ENCODE results near the gene SNN. TPM values are rescaled to one million over a fixed set of nuclear protein-coding genes. Genes with fewer than 3 reads are reported as not detected.

SNN gene
- total RNA-seq, 1 experiment from 2014 or later = 18.8 TPM

DNA sequence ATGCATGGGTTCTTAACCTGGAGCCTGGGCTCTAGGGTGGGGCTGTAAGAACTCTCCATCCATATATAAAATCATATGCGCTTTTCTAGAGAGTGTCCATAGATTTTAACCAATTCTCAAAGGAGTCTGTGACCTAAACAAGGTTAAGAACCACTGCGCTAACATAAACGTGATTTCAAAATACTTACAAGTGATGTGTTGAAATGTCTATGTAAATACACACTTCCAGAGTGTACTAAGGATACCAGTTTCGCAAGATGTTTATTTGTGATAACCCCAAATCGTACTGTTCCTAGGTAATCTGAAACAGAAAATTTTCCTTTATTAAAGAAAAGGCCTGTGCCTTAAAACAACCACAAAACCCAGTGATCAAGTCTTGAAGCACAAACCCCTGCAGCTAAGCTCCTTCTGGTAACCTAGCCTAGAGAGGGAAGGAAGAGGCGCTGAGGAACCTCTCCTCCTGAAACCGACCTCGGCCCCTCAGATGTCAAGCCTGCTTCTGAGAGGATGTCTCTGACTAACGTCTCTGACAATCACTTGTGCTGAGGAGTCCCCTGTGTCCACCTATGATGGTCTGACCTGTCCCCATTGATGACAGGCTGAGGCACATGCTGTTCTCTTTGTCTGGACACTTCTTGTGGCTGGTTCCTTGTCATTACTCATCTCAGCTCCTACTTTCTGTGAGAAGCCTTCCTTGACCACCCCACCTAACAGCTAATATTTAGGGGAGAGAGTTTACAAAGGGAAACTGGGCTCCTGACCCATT lies 32.2 kb downstream of the SNN start:
- Histone ChIP-seq H3K4me3 (no peak overlapping the region), H3K36me3 (peaks cover 73% of the 10 kb centered on the region), H3K9me3 (no peaks in the 10 kb centered on the region), H3K27me3 (no peaks in the 10 kb centered on the region)
- no peak for DNase-seq

DNA sequence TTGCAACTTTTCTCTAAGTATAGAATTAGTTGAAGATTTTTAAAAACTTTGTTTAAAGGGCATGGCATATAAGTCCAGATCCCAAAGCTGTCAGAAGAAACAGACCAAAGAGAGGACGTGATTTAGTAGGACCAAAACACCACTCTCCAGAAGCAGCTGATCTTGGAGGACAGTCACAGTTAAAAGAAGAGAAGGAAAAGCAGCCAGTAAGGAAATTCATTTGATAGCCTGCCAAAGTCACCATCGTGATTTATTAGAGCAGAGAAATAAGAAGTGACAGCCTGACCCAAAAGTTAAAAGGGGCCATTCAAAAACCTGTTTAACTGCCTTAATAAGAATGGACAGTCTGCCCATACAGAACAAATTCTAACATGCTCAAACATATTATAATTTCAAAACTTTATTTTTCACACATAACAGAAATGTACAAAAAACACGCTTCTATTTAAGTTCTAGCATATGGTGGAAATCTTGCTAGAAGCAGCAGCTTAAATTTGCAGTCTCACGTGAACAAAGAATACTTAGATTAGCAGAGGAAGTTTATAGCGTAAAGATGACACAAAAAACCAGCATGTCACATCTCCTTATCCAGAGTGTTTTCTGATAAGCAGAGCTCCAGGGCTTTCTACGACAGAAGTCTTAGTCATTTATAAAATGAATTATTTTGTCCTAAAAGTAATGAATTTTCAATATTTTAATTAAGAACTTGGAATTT lies 37.2 kb downstream of the SNN start:
- no peak for DNase-seq
- Histone ChIP-seq H3K36me3 (peaks cover 52% of the 10 kb centered on the region), H3K9me3 (no peaks in the 10 kb centered on the region), H3K4me3 (no peak overlapping the region), H3K27me3 (no peaks in the 10 kb centered on the region)

DNA sequence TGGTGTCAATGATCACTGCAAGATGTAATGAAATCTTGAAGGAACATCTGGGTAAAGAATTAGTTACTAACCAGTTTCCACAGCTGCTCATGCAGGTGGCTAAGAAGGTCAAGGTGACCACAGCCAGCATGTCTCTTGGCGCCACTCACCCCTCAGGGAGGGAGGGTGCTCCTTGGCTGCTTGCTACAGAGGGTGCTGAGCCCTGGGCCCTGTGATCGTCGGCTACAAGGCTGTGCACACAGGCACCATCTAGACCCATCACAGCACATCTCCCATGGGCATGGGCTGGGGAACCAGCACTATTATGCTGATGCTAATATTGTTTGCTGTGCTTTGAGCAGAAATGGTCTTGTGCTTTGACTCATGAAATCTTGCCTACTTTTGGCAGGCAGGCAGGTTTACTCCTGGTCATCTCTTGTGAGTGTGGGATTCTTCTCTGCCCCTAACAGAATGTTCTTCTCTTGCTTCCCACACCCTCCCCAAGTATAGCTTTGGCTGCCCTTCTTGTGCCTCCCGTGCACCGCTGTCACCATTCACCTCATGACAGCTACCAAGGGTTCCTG lies 38.0 kb downstream of the SNN start:
- Histone ChIP-seq H3K27me3 (no peaks in the 10 kb centered on the region), H3K4me3 (no peak overlapping the region), H3K36me3 (peaks cover 55% of the 10 kb centered on the region), H3K9me3 (no peaks in the 10 kb centered on the region)
- no peak for DNase-seq

DNA sequence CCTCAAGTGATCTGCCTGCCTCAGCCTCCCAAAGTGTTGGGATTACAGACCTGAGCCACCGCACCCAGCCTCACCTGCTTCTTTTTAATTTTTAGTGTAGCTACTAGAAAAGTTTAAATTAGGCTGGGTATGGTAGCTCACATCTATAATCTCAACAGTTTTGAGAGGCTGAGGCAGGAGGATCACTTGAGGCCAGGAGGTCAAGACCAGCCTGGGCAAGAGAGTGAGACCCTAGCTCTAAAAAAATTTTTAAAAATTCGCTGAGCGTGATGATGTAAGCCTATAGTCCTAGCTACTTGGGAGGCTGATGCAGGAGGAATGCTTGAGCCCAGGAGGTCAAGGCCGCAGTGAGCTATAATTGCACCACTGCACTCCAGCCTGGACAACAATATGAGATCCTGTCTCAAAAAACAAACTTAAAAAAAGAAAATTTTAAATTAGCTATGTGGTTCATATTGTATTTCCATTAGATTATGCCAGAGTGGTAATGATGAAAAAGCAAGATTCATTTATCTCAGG lies 39.5 kb downstream of the SNN start:
- no peak for DNase-seq
- Histone ChIP-seq H3K9me3 (no peaks in the 10 kb centered on the region), H3K36me3 (peaks cover 55% of the 10 kb centered on the region), H3K4me3 (no peak overlapping the region), H3K27me3 (no peaks in the 10 kb centered on the region)

DNA sequence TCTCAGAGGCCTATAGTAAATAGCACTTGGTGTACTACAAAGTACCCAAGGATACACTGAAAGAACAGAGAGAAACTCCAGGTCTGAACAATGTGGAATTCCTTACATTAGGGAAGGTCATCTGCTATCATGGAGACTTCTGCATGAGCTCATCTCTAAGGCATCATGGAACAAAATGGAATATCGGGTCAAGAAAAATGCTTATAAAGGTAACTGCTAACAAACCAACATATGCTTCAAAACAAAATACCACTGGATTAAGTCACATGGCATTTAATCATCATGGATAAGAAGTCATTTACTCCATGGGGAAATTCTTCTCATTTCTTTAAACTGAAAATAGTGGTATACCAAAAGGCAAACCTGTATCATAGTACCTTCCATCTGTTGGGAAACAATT lies 40.2 kb downstream of the SNN start:
- H3K27me3 ChIP-seq = no peaks in the 10 kb centered on the region
- H3K36me3 ChIP-seq = peaks cover 52% of the 10 kb centered on the region
- no peaks in the 10 kb centered on the region for H3K9me3 ChIP-seq
- H3K4me3 ChIP-seq = no peak overlapping the region
- no peak for DNase-seq

DNA sequence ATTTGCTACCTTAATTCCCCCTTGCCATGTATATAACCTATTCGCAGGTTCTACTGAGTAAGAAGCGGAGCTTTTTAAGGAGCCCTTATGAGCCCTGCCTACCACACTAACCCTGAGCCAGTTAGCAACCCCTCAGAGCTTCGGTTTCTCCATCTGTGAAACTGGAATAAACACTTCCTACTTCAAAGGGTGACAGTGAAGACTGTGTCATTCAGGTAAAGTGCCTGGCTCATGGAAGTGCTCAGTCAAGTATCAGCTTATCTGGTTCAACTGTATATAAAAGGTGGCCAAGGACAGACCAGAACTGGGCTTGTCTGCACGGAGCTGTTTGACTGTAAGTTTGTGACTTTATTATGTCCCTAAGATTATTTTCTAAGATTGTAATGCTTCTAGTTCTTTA lies 43.4 kb downstream of the SNN start:
- Histone ChIP-seq H3K9me3 (no peaks in the 10 kb centered on the region), H3K36me3 (peaks cover 60% of the 10 kb centered on the region), H3K27me3 (no peaks in the 10 kb centered on the region), H3K4me3 (no peak overlapping the region)
- no peak for DNase-seq

DNA sequence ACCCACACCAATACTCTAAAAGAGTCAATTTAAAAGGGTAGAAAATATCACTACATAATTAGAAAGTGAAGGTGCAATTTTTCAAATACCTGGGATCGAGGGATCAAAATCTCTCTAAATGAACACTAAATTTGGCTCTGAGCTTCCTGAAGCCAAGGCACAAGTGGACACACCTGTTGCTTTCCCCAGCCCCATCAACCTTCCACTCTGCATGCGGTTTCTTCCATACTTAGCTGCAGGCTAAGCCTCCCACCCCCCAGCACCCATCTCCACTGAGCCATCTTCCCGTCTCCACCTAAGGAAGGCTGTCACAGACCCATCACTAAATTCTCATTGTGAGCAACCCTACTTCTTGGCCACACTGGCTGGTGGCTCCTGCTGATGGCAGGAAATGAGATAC lies 43.9 kb downstream of the SNN start:
- no peak for DNase-seq
- Histone ChIP-seq H3K27me3 (no peaks in the 10 kb centered on the region), H3K36me3 (peaks cover 62% of the 10 kb centered on the region), H3K4me3 (no peak overlapping the region), H3K9me3 (no peaks in the 10 kb centered on the region)

DNA sequence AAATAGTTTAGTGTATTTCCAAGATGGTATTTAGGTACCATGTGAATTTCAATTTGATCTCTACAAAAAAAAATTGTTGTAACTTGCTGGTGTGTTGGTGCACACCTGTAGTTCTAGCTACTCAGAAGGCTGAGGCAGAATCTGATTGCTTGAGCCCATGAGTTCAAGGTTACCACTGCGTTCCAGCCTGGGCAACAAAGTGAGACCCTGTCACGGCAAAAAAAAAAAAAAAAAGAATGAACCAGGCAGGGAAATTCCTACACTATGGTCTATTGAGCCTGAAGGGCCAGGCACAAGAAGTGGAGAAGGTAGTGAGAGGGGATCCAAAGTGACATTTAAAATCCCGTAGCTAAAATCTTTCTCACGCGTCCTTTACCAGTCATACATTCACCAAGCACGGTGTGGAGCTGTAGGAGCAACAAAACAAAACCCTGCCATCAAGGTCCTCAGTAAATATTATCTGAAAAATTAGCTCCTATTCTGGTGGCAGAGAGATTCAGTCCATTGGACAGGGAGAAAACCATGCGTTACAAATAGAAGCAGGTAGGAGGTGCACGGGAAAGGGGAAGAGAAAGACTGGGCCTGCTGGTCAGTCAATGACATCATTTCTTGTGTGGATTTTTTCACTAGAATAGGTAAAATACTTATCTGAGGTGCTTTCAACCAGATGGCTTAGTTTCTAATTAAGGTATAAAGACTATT lies 47.1 kb downstream of the SNN start:
- no peak for DNase-seq
- Histone ChIP-seq H3K9me3 (no peaks in the 10 kb centered on the region), H3K36me3 (peaks cover 63% of the 10 kb centered on the region), H3K4me3 (no peak overlapping the region), H3K27me3 (no peaks in the 10 kb centered on the region)

DNA sequence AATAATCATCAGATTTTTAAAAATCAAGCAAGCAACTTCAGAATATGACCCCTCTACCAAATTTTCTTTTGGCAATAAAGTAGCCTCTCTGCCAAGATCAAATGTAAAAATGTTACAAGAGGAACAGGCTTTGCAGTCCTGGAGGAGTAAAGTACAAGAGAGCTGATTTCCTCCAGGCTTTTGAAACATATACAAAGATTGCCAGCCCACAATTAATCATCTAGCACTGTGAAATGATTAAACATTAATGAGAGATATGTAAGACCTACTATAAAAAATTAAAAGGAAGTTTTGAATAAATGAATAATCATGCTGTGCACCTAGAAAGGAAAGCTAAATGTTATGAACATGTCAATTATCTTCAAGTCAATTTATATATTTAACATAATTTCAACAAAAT lies 48.1 kb downstream of the SNN start:
- Histone ChIP-seq H3K36me3 (peaks cover 63% of the 10 kb centered on the region), H3K9me3 (no peaks in the 10 kb centered on the region)

DNA sequence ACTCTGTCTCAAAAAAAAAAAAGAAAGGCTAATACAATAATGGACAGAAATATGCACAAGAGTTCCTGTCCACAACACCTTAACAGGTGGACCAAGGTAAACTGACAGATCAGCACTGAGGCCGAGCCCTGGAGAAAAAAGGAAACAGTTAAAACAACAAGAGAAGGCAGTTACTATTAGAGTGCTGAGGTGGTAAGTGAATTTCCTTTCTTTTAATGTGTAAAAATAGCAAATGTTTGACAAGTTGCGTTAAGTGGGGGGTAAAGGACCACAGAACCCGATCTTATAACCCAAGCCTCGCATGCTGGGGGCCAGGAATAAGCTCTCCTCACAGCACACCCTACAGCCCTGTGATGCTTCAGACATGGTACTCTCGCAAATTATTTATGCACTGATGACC lies 49.6 kb downstream of the SNN start:
- H3K4me3 ChIP-seq = no peak overlapping the region
- DNase-seq = no peak
- no peaks in the 10 kb centered on the region for H3K9me3 ChIP-seq
- no peaks in the 10 kb centered on the region for H3K27me3 ChIP-seq
- peaks cover 71% of the 10 kb centered on the region for H3K36me3 ChIP-seq

More for the DNA sequence above, 48.1 kb downstream of the SNN start:
- Histone ChIP-seq H3K27me3 (no peaks in the 10 kb centered on the region), H3K4me3 (no peak overlapping the region)
- no peak for DNase-seq

DNA sequence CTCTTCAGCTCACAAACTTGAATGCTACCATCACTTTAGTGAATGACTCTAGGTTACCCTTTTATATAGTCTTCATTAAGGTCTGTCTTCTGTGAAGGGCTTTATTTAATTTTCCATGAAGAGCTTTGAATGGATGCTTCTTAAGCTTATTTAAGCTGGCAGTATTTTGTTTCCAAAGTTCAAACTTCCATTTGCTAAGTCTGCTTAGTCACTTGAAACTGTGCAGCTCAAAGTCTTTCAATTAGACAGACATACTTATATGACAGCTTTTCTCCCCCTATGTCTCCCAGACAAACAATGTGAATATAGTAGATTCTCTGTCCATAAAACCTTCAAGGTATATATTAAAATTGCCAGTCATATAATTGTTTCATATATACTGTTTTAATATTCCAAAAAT lies 50.9 kb downstream of the SNN start:
- Histone ChIP-seq H3K36me3 (peaks cover 65% of the 10 kb centered on the region), H3K27me3 (no peaks in the 10 kb centered on the region), H3K4me3 (no peak overlapping the region), H3K9me3 (no peaks in the 10 kb centered on the region)
- DNase-seq = no peak

DNA sequence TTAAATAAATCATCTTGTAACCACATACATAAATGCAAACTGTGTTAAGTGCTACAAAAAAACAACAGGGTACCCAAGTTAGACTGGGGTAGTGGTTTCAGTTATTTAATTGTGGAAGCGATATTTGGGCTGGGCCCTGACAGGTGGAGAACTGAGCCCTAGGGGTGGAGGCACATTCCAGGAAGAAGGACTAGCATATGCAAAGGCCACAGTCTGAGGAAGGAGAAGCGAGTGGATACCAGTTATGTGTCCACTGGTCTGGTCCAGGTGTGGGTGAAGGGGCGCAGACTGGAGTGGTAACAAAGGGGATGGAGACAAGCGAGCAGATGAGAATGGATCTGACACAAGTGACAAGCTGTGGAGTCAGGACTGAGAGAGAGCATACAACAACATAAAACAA lies 51.5 kb downstream of the SNN start:
- no peak overlapping the region for H3K4me3 ChIP-seq
- H3K9me3 ChIP-seq = no peaks in the 10 kb centered on the region
- no peaks in the 10 kb centered on the region for H3K27me3 ChIP-seq
- H3K36me3 ChIP-seq = peaks cover 61% of the 10 kb centered on the region
- DNase-seq = no peak

DNA sequence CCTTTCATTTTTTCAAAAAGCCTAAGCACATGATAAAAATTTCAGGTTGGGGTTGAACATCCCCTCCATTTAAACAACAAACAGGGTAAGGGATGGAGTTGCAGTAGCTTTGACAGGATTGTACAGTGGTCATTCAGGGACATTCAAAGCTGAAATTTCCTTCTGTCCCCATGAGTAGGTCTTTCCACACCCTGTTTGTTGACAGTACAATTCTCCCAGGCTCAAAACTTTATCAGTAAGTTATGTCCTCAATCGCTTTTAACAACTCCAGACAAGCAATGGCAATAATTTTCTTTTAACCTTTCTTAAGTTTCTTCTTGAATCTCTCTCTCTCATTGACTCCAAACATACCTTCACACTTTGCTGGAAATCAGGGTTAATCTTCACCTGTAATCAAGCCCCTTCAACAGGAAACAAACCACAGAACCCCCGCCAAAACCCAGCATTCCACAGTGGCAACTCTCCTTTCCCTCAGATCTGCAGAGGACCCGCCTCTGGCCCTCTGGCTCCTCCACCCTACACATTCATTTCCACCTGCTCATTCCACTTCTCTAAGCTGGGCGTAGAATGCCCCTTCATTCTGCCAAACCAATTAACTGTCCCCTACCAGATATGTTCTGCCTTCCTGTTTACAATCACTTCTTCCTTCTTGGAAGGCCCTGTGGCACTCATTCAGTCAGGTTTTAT lies 53.7 kb downstream of the SNN start:
- Histone ChIP-seq H3K4me3 (no peak overlapping the region), H3K36me3 (peaks cover 61% of the 10 kb centered on the region), H3K27me3 (no peaks in the 10 kb centered on the region), H3K9me3 (no peaks in the 10 kb centered on the region)
- no peak for DNase-seq

DNA sequence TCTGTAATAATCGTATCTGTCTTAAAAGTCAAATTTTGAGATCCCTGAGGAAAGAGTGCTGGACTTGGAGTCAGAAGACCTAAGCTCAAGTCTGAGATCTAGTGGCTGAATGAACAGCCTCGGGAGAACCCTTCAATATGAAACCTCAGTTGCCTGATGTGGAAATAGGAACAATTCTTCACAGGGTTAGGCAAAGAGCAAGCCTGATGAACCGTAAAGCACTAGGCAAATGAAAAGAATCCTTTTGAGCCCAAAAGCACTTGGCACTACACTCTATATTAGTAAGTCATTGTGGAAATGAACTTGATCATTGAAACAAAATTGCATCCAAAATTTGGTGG lies 54.2 kb downstream of the SNN start:
- no peak for DNase-seq
- peaks cover 66% of the 10 kb centered on the region for H3K36me3 ChIP-seq
- no peaks in the 10 kb centered on the region for H3K9me3 ChIP-seq
- no peak overlapping the region for H3K4me3 ChIP-seq
- no peaks in the 10 kb centered on the region for H3K27me3 ChIP-seq

DNA sequence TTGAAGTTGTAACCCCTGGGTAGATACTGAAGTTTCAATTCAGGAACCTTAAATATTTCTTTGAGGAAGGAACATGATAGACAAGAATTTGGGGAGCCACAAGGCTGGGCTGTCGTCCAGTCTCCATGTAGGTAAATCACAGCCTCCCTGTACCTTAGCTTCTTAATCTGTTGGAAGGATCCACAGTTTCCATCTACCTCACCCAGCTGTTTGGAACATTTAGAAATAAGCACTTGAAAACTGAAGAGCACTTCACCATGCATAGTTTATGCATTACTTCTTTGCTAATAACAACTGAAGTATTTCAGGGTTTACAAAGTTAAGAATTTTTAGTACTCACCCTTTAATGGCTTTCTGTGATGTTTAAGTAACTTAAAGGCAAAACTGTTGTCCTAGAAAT lies 57.2 kb downstream of the SNN start:
- Histone ChIP-seq H3K27me3 (no peaks in the 10 kb centered on the region), H3K9me3 (no peaks in the 10 kb centered on the region), H3K4me3 (no peak overlapping the region), H3K36me3 (peaks cover 77% of the 10 kb centered on the region)
- no peak for DNase-seq

DNA sequence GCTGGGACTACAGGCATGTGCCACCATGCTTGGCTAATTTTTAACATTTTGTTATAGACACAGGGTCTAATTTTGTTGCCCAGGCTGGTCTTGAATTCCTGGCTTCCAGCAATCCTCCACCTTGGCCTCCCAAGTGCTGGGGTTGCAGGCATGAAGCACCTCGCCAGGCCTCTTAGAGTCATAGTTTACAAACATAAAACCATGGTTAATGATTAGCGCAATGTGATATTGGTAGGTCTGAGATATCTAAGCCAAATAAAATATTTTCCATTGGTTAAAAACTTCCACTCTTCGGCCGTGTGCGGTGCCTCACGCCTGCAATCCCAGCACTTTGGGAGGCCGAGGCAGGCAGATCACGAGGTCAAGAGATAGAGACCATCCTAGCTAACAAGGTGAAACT lies 57.8 kb downstream of the SNN start:
- DNase-seq = no peak
- Histone ChIP-seq H3K9me3 (no peaks in the 10 kb centered on the region), H3K4me3 (no peak overlapping the region), H3K27me3 (no peaks in the 10 kb centered on the region), H3K36me3 (peaks cover 78% of the 10 kb centered on the region)

All from MG63 (cell line).